IMR-90 (cell line): ENCODE results near the gene RFX1. TPM values are rescaled to one million over a fixed set of nuclear protein-coding genes. Genes with fewer than 3 reads are reported as not detected.
"Not testable (repeated sequence)": the region's sequence is repeated elsewhere in the genome, so short reads cannot be mapped to it uniquely, and the experiment has no call there.

ENCODE experiments used
- ATAC-seq: fragments of 200-7000 bp; cut with Tn5 transposase; 2 replicates; pipeline ENCODE4 v1.9.1; 2020; ENCODE audit warnings: low read depth, mild to moderate bottlenecking, moderate library complexity
- BruUV-seq: library from RNA; stranded (reverse); fragments of 400-500 nt; replicated peaks from 2 replicates; lab custom pipeline; 2021; lab: Mats Ljungman, UMichigan
- CTCF ChIA-PET: fragments of 300-600 bp; formaldehyde crosslinking; extraction: SDS; loops from one replicate; lab custom pipeline; 2021; ENCODE audit warnings: antibody characterized with exemption; lab: Yijun Ruan, JAX
- POLR2A ChIA-PET: fragments of 300-600 bp; sonication (Branson Sonifier 250); formaldehyde crosslinking; loops from one replicate; lab custom pipeline; 2022; ENCODE audit warnings: antibody characterized with exemption; ENCODE audit not compliant: unreplicated experiment; lab: Charles Lee
- DNase-seq: peaks from one replicate; pipeline ENCODE4 v3.0.0; 2013
- H2AFZ ChIP-seq: replicated peaks from 2 replicates; pipeline ENCODE3; 2013; ENCODE audit warnings: low read length, mild to moderate bottlenecking; ENCODE audit not compliant: poor library complexity
- H2AK5ac ChIP-seq: 2 replicates; pipeline ENCODE4 v1.6.1; 2013; ENCODE audit warnings: low read depth, low read length, inconsistent platforms
- H2AK9ac ChIP-seq: replicated peaks from 2 replicates; pipeline ENCODE3; 2013; ENCODE audit warnings: mild to moderate bottlenecking, low read depth, low read length, moderate library complexity; ENCODE audit not compliant: poor library complexity
- H2BK120ac ChIP-seq: 2 replicates; pipeline ENCODE4 v1.6.1; 2013; ENCODE audit warnings: low read depth, low read length, inconsistent platforms
- H2BK15ac ChIP-seq: 3 replicates; pipeline ENCODE4 v1.6.1; 2013; ENCODE audit warnings: low read depth, low read length, inconsistent platforms
- H2BK20ac ChIP-seq: 2 replicates; pipeline ENCODE4 v1.6.1; 2013; ENCODE audit warnings: low read depth, mild to moderate bottlenecking, inconsistent platforms, low read length, moderate library complexity
- H2BK5ac ChIP-seq: 2 replicates; pipeline ENCODE4 v1.6.1; 2013; ENCODE audit warnings: mild to moderate bottlenecking, low read depth, low read length, inconsistent platforms; ENCODE audit not compliant: poor library complexity, severe bottlenecking
- H3K14ac ChIP-seq: replicated peaks from 2 replicates; pipeline ENCODE4 v1.6.1; 2013; ENCODE audit warnings: low read depth, low read length, inconsistent platforms
- H3K18ac ChIP-seq: 2 replicates; pipeline ENCODE4 v1.6.1; 2013; ENCODE audit warnings: low read depth, low read length, control low read depth
- H3K23ac ChIP-seq: 2 replicates; pipeline ENCODE4 v1.6.1; 2013; ENCODE audit warnings: low read depth, low read length, inconsistent platforms
- H3K27ac ChIP-seq: 2 replicates; pipeline ENCODE4 v1.5.1; 2013; ENCODE audit warnings: mild to moderate bottlenecking, control low read depth, low read length; ENCODE audit not compliant: insufficient read depth
- H3K27me3 ChIP-seq: 2 replicates; pipeline ENCODE4 v1.6.1; 2013; ENCODE audit warnings: low read length; ENCODE audit not compliant: control insufficient read depth, insufficient read depth
- H3K36me3 ChIP-seq: 2 replicates; pipeline ENCODE4 v1.6.1; 2013; ENCODE audit warnings: low read length, mixed read lengths; ENCODE audit not compliant: control insufficient read depth, insufficient read depth
- H3K4ac ChIP-seq: 2 replicates; pipeline ENCODE4 v1.6.1; 2013; ENCODE audit warnings: low read depth, low read length, inconsistent platforms
- H3K4me1 ChIP-seq: 2 replicates; pipeline ENCODE4 v1.6.1; 2013; ENCODE audit warnings: low read length, mixed read lengths; ENCODE audit not compliant: control insufficient read depth, insufficient read depth
- H3K4me2 ChIP-seq: 2 replicates; pipeline ENCODE4 v1.6.1; 2013; ENCODE audit warnings: low read depth, mild to moderate bottlenecking, control low read depth, low read length, moderate library complexity
- H3K4me3 ChIP-seq: 2 replicates; pipeline ENCODE4 v1.5.1; 2013; ENCODE audit warnings: low read depth, mild to moderate bottlenecking, control low read depth, low read length, moderate library complexity; ENCODE audit not compliant: insufficient read depth
- H3K56ac ChIP-seq: 2 replicates; pipeline ENCODE4 v1.6.1; 2013; ENCODE audit warnings: low read length, inconsistent platforms; ENCODE audit not compliant: insufficient read depth; ENCODE audit errors: extremely low read depth
- H3K79me1 ChIP-seq, 2 experiments: 2 replicates each; pipeline ENCODE4 v1.6.1; 2013; ENCODE audit warnings: low read length in 2 of 2, inconsistent platforms in 1 of 2, low read depth in 1 of 2
- H3K9ac ChIP-seq: 2 replicates; pipeline ENCODE4 v1.6.1; 2013; ENCODE audit warnings: low read depth, low read length, control low read depth
- H3K9me1 ChIP-seq: 2 replicates; pipeline ENCODE4 v1.6.1; 2013; ENCODE audit warnings: low read length, inconsistent platforms; ENCODE audit not compliant: insufficient read depth
- H3K9me3 ChIP-seq: 2 replicates; pipeline ENCODE4 v1.6.1; 2013; ENCODE audit warnings: low read length; ENCODE audit not compliant: control insufficient read depth, insufficient read depth
- H4K20me1 ChIP-seq: 2 replicates; pipeline ENCODE4 v1.6.1; 2013; ENCODE audit warnings: low read length, inconsistent platforms; ENCODE audit not compliant: insufficient read depth
- H4K5ac ChIP-seq: 2 replicates; pipeline ENCODE4 v1.6.1; 2013; ENCODE audit warnings: mild to moderate bottlenecking, low read depth, low read length, control low read depth
- H4K8ac ChIP-seq, 2 experiments: 2 replicates each; pipeline ENCODE4 v1.6.1; 2013; ENCODE audit warnings: low read depth in 2 of 2, low read length in 2 of 2, control low read depth in 1 of 2, inconsistent platforms in 1 of 2
- H4K91ac ChIP-seq: 2 replicates; pipeline ENCODE4 v1.6.1; 2013; ENCODE audit warnings: low read depth, low read length, inconsistent platforms; ENCODE audit not compliant: insufficient read depth
- MAFK ChIP-seq: IDR thresholded peaks from 2 replicates; pipeline ENCODE4 v1.6.1; 2012; ENCODE audit warnings: low read depth, low read length, improper control_type of control experiment
- RCOR1 ChIP-seq: IDR thresholded peaks from 2 replicates; pipeline ENCODE4 v1.6.1; 2012; ENCODE audit warnings: mild to moderate bottlenecking, low read length, improper control_type of control experiment; ENCODE audit not compliant: insufficient replicate concordance
- WGBS, 2 experiments: methylation state at CpG; one replicate each; pipeline versions ENCODE4 v1.1.5 to v1.1.7; 2013; ENCODE audit warnings: missing lambda C conversion rate in 2 of 2; ENCODE audit not compliant: insufficient read length in 1 of 2; ENCODE audit errors: extremely low coverage in 2 of 2; 5-methylcytosine and 5-hydroxymethylcytosine counted together
- dilution Hi-C: fragments of 300-500 bp; cut with HindIII; formaldehyde crosslinking; loops from one replicate; pipeline ENCODE4 v1.14.3; 2018; ENCODE audit warnings: low sequenced_read_pairs; ENCODE audit not compliant: unreplicated experiment
- in situ Hi-C: fragments of 300-500 bp; cut with MboI; formaldehyde crosslinking; loops from 3 replicates; pipeline ENCODE4 v1.14.3; 2019; ENCODE audit warnings: low sequenced_read_pairs, inconsistent platforms, mixed read lengths
- intact Hi-C: fragments of 100-400 bp; cut with micrococcal nuclease; formaldehyde crosslinking; loops from 2 replicates; pipeline ENCODE4 v1.10.0; 2022
- polyA plus RNA-seq, 3 experiments: library from polyadenylated mRNA; depleted of rRNA; stranded (reverse); fragments of >200 nt; gene quantifications; 2 replicates each; pipeline ENCODE4 v1.2.3, GENCODE V29; 2012; ENCODE audit warnings: low replicate concordance in 1 of 3
- total RNA-seq: library from RNA; depleted of rRNA; stranded (reverse); fragments of >200 nt; gene quantifications from 2 replicates; pipeline ENCODE4 v1.2.3, GENCODE V29; 2012
- TF ChIP-seq, protein P1 (sequence below): fragments of 150-350 bp; IDR thresholded peaks from 2 replicates; pipeline ENCODE4 v1.6.1; 2016; ENCODE audit warnings: low read depth, mild to moderate bottlenecking, low read length, moderate library complexity, borderline replicate concordance

Gene RFX1
- total and polyA plus RNA-seq, 2 of the 4 experiments (the other 2 are of a cell fraction), result 0.36 to 3.1 TPM

GRCh38 chr19:13972368-13973155 is 33.6 kb downstream of the RFX1 start:
- Histone ChIP-seq H2BK20ac (no peak overlapping the region), H3K9me3 (no peaks in the 10 kb centered on the region), H4K20me1 (no peaks in the 10 kb centered on the region; the same call in 1 of the 2 replicates), H3K4me3 (no peak overlapping the region), H3K23ac (no peak overlapping the region), H3K18ac (no peak overlapping the region), H2BK15ac (no peak overlapping the region), H3K27me3 (no peaks in the 10 kb centered on the region), H3K4ac (no peak overlapping the region), H4K8ac (no peak overlapping the region), H3K27ac (no peak overlapping the region), H2AK9ac (no peak overlapping the region), H3K56ac (no peak overlapping the region), H3K4me2 (no peak overlapping the region), H3K79me1 (no peaks in the 10 kb centered on the region), H3K9me1 (no peaks in the 10 kb centered on the region), H2BK120ac (no peak overlapping the region), H2AFZ (no peak overlapping the region), H2BK5ac (no peak overlapping the region), H3K14ac (no peak overlapping the region), H3K4me1 (no peaks in the 10 kb centered on the region), H3K9ac (no peak overlapping the region), H3K36me3 (peaks cover 26% of the 10 kb centered on the region; the same call in 1 of the 2 replicates), H2AK5ac (no peak overlapping the region), H4K5ac (no peak overlapping the region), H4K91ac (no peak overlapping the region)
- dilution Hi-C loops, result no loop called here
- CTCF ChIA-PET, result no interaction called here
- no peak for DNase-seq
- POLR2A ChIA-PET, result no interaction called here
- intact Hi-C loops, result no loop called here
- 97% methylated on average over 14 of the region's 37 CpGs; no CpG with 5 or more reads in 1 of the 2 experiments for WGBS, 2 experiments
- BruUV-seq, result no TSS peak
- no peak for ATAC-seq
- in situ Hi-C loops, result no loop called here
- TF ChIP-seq RCOR1, result no peak
- no peak for TF ChIP-seq MAFK
- TF ChIP-seq, protein P1, sequence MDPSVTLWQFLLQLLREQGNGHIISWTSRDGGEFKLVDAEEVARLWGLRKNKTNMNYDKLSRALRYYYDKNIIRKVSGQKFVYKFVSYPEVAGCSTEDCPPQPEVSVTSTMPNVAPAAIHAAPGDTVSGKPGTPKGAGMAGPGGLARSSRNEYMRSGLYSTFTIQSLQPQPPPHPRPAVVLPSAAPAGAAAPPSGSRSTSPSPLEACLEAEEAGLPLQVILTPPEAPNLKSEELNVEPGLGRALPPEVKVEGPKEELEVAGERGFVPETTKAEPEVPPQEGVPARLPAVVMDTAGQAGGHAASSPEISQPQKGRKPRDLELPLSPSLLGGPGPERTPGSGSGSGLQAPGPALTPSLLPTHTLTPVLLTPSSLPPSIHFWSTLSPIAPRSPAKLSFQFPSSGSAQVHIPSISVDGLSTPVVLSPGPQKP, result no peak

GRCh38 chr19:13971868-13972267 is 34.3 kb downstream of the RFX1 start:
- 97% methylated on average over 7 of the region's 15 CpGs; no CpG with 5 or more reads in 1 of the 2 experiments for WGBS, 2 experiments
- POLR2A ChIA-PET, H4K20me1 ChIP-seq, H3K9me1 ChIP-seq, H3K27me3 ChIP-seq, H2BK20ac ChIP-seq, BruUV-seq, H2BK5ac ChIP-seq, H2BK120ac ChIP-seq, H2AK5ac ChIP-seq, H3K4ac ChIP-seq, H3K27ac ChIP-seq, H3K56ac ChIP-seq, H3K14ac ChIP-seq, H2AK9ac ChIP-seq, H3K4me3 ChIP-seq, H3K23ac ChIP-seq, DNase-seq, H3K79me1 ChIP-seq, H2AFZ ChIP-seq, H3K9ac ChIP-seq, H4K5ac ChIP-seq, dilution Hi-C loops, in situ Hi-C loops, H4K8ac ChIP-seq, intact Hi-C loops, H4K91ac ChIP-seq, H3K18ac ChIP-seq, H3K4me1 ChIP-seq, H3K9me3 ChIP-seq, ATAC-seq, H3K4me2 ChIP-seq, H2BK15ac ChIP-seq: not testable (repeated sequence)
- peaks cover 29% of the 10 kb centered on the region; the same call in 1 of the 2 replicates for H3K36me3 ChIP-seq
- CTCF ChIA-PET, result interaction anchor here (0.6 kb wide), 1 partner anchor 88 kb away, joined by 3 read pairs; no protein-coding TSS in a partner anchor
